Endothelial cell (in vitro differentiated cells): Measurements from ENCODE around the gene MFSD12. TPM values are rescaled to one million over a fixed set of nuclear protein-coding genes. Genes with fewer than 3 reads are reported as not detected.

Experiments
- DNase-seq: peaks from one replicate; pipeline ENCODE4 v3.0.0; 2021; ENCODE audit warnings: low spot score
- H3K27ac Mint-ChIP-seq: one replicate; pipeline ENCODE4 v1.8.0; 2021; ENCODE audit warnings: mixed read lengths, inconsistent platforms; ENCODE audit not compliant: unreplicated experiment
- H3K27me3 Mint-ChIP-seq: one replicate; pipeline ENCODE4 v1.8.0; 2021; ENCODE audit warnings: mild to moderate bottlenecking, moderate library complexity, mixed read lengths, inconsistent platforms; ENCODE audit not compliant: unreplicated experiment
- H3K36me3 Mint-ChIP-seq: one replicate; pipeline ENCODE4 v1.8.0; 2021; ENCODE audit warnings: mild to moderate bottlenecking, low read depth, mixed read lengths, inconsistent platforms; ENCODE audit not compliant: unreplicated experiment
- H3K4me1 Mint-ChIP-seq: one replicate; pipeline ENCODE4 v1.8.0; 2021; ENCODE audit warnings: mild to moderate bottlenecking, mixed read lengths, inconsistent platforms; ENCODE audit not compliant: unreplicated experiment
- H3K4me3 Mint-ChIP-seq: one replicate; pipeline ENCODE4 v1.8.0; 2021; ENCODE audit warnings: mild to moderate bottlenecking, mixed read lengths, inconsistent platforms; ENCODE audit not compliant: unreplicated experiment
- H3K9me3 Mint-ChIP-seq: one replicate; pipeline ENCODE4 v1.8.0; 2021; ENCODE audit warnings: mixed read lengths, inconsistent platforms; ENCODE audit not compliant: unreplicated experiment
- total RNA-seq: library from RNA; stranded (reverse); fragmentation: NEBNext Ultra II Directional; extraction: Animal tissue kit (Norgen Biotek cat#: 25700); gene quantifications from one replicate; pipeline ENCODE4 v1.2.1, GENCODE V29; 2021; ENCODE audit not compliant: unreplicated experiment
- TF ChIP-seq, protein P1 (sequence below): fragments of 200-600 bp; sonication (generic); IDR thresholded peaks from one replicate; pipeline ENCODE4 v1.5.0; 2021; ENCODE audit warnings: antibody characterized with exemption; ENCODE audit not compliant: unreplicated experiment

Gene MFSD12
- total RNA-seq, 1 donor from 2014 or later = 54.5 TPM

DNA sequence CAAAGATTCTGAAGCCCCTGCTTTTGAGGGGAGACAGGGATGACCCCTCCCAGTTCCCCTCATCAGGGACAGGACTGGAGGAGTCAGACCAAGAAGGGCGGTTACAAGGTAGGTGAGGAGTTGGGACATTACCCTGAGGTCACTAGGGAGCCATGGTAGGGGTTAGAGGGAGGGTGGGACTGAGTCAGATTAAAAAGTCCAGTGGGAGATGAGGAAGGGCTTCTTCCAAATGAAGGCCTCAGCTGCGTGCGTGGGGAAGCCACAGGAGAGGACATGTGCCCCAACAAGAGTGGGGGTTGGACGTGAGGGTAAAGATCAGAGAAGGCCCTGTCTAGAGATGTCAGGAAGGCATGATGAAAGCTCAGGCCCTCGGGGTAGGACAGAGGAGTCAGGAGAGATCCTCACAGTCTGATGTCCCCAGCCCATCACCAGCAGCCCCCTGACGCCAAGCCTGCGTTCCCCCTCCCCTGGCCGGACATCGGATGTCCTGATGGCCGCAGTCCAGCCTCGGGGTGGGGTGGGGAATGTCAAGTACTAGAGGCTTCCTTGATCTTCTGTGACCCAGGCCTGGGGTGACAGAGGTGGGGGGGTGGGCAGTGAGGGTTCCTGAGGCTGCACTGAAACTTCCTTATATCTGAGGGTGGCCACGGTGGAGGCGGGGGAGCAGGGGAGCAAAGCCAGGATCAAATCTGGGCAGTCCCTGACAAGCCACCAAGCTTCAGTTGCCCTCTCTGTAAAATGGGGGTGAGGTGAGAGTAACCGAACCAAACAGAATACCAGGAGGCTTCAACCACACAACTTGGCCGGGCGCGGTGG lies 6.5 kb upstream of the MFSD12 start:
- no peak overlapping the region for H3K4me3 Mint-ChIP-seq
- no peaks in the 10 kb centered on the region for H3K36me3 Mint-ChIP-seq
- H3K9me3 Mint-ChIP-seq = no peaks in the 10 kb centered on the region
- TF ChIP-seq, protein P1, sequence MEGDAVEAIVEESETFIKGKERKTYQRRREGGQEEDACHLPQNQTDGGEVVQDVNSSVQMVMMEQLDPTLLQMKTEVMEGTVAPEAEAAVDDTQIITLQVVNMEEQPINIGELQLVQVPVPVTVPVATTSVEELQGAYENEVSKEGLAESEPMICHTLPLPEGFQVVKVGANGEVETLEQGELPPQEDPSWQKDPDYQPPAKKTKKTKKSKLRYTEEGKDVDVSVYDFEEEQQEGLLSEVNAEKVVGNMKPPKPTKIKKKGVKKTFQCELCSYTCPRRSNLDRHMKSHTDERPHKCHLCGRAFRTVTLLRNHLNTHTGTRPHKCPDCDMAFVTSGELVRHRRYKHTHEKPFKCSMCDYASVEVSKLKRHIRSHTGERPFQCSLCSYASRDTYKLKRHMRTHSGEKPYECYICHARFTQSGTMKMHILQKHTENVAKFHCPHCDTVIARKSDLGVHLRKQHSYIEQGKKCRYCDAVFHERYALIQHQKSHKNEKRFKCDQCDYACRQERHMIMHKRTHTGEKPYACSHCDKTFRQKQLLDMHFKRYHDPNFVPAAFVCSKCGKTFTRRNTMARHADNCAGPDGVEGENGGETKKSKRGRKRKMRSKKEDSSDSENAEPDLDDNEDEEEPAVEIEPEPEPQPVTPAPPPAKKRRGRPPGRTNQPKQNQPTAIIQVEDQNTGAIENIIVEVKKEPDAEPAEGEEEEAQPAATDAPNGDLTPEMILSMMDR = no peak
- H3K27me3 Mint-ChIP-seq = peaks cover 3% of the 10 kb centered on the region
- DNase-seq = no peak
- H3K27ac Mint-ChIP-seq = no peak overlapping the region
- no peaks in the 10 kb centered on the region for H3K4me1 Mint-ChIP-seq

DNA sequence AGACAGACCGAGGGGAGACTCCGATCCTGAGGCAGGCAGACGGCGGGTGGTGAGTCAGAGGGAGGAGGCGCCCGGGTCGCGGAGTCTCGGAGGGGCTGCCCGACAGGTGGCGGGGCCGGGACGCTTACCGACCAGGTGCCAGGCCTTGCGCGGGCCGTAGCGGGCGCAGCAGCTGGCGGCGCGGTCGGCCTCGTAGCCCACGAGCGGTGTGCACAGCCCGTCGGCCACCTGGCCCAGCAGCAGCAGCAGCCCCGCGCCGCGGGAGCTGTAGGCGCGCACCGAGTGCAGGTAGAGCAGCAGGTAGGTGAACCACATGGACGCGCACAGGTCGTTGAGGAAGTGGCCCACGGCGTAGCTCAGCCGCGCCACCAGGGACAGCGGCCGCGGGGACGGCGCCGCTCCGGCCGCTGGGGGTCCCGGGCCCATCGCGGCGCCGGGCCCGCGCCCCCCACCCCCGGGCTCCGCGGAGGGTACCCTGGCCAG lies 367 bp downstream of the MFSD12 start:
- DNase-seq = no peak
- peaks cover 21% of the 10 kb centered on the region for H3K4me1 Mint-ChIP-seq
- H3K9me3 Mint-ChIP-seq = no peaks in the 10 kb centered on the region
- TF ChIP-seq, protein P1 = no peak
- H3K36me3 Mint-ChIP-seq = peaks cover 3% of the 10 kb centered on the region
- H3K27me3 Mint-ChIP-seq = peaks cover 11% of the 10 kb centered on the region
- peak overlapping the region; percentile 99 for H3K4me3 Mint-ChIP-seq
- H3K27ac Mint-ChIP-seq = no peak overlapping the region

DNA sequence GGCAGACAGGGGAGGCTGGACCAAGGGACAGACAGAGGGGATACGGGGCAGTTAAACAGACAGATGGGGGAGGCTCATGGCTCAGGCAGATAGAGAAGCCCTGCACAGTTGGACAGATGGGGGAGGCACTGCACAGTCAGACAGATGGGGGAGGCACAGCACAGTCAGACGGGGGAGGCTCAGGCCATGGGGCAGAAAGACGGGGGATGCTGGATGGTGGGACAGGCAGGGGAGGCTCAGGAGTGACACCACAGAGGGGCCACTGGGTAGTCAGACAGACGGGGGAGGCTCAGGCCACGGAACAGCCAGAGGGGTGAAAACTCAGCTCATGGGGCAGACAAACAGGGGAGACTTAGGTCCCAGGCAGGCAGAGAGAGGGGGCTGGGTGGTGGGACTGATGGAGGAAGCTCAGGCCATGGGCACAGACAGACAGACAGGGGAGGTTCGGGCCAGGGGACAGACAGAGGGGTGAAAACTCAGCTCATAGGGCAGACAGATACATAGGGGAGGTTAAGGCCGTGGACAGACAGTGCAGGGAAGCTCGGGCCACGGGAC lies 886 bp downstream of the MFSD12 start:
- Mint-ChIP-seq H3K4me1 (peaks cover 24% of the 10 kb centered on the region), H3K27ac (no peak overlapping the region), H3K27me3 (peaks cover 11% of the 10 kb centered on the region), H3K9me3 (no peaks in the 10 kb centered on the region), H3K4me3 (peak overlapping the region; percentile 99), H3K36me3 (peaks cover 3% of the 10 kb centered on the region)
- no peak for DNase-seq
- TF ChIP-seq, protein P1 = no peak

DNA sequence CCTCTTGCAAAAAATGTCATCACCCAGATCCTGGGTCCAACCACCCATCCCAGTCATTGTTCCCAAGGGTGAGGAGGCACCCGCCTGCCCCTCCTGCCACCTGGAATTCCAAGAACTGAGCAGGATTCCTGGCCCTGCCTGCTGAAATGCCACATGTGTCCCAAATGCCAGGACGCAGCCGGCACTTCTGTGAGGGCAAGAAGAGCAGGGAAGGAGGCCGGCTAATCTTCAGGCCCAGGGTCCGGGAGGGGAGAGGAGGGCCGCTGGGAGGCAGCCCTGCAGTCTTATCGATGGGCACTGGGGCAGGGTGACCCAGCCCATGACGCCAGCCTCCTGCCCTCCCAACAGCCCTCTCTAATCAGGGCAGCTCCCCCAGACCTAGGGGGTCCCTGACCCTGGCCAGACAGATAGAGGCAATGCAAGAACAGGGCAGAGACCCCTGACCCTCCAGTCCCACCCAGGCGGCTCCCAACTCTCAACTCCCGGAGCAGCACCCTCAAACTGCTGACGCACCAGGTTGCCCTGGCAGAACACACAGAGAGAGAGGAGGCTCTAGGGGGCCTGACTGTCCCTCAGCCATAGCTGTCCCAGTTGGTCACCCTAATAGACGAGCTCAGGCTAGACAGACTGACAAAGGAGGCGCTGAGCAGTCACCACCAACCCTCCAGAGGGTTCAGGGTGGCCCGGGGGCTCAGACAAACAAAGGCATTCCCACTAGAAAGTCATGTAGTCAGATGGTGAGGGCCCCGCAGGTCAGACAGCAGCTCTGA lies 1.5 kb downstream of the MFSD12 start:
- no peak overlapping the region for H3K27ac Mint-ChIP-seq

More for the DNA sequence above, 1.5 kb downstream of the MFSD12 start:
- H3K36me3 Mint-ChIP-seq = peaks cover 3% of the 10 kb centered on the region
- H3K4me3 Mint-ChIP-seq = peak overlapping the region; percentile 99
- no peak for DNase-seq
- peaks cover 25% of the 10 kb centered on the region for H3K4me1 Mint-ChIP-seq
- peaks cover 11% of the 10 kb centered on the region for H3K27me3 Mint-ChIP-seq
- TF ChIP-seq, protein P1 = no peak
- H3K9me3 Mint-ChIP-seq = no peaks in the 10 kb centered on the region
